GM10248 (cell line): ENCODE data around the gene KRTAP4-6.
"Not testable (repeated sequence)": the region's sequence is repeated elsewhere in the genome, so short reads cannot be mapped to it uniquely, and the experiment has no call there.

Experiments used
- CTCF ChIA-PET: fragments of 300-600 bp; sonication (Branson Sonifier 250); formaldehyde crosslinking; extraction: SDS; loops from one replicate; lab custom pipeline; 2021; ENCODE audit warnings: antibody characterized with exemption; lab: Yijun Ruan, JAX
- POLR2A ChIA-PET: fragments of 350-650 bp; sonication (Branson Sonifier 250); formaldehyde crosslinking; extraction: SDS; loops from one replicate; lab custom pipeline; 2020; ENCODE audit warnings: antibody characterized with exemption; lab: Yijun Ruan, JAX
- DNase-seq: peaks from one replicate; pipeline ENCODE4 v3.0.0; 2012; ENCODE audit errors: extremely low spot score
- CTCF ChIP-seq: IDR thresholded peaks from 2 replicates; pipeline ENCODE4 v1.5.1; 2012; ENCODE audit warnings: mild to moderate bottlenecking, low read depth; ENCODE audit errors: extremely low read depth, missing control alignments, control extremely low read depth

KRTAP4-6 gene

DNA sequence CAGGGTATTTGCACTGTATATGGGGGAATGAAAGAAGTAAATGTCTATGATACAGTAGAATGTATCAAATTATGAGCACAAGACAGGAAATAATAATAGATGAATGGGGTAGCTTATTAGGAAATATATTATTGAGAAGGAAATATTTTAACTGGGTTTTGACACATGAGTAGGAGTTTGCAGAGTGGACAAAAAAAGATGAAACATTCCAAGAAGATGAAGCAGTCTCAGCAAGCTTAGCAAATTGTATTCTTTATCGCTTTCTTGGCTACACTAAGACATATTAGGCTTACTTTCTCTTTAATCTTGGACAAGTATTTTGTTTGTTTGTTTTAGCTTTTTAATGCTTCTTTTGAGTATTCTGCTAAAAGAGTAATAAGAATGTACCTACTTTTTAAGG, 36.4 kb downstream of the KRTAP4-6 start:
- CTCF ChIA-PET: no interaction called here
- POLR2A ChIA-PET: no interaction called here
- no peak for DNase-seq
- TF ChIP-seq CTCF: no peak

DNA sequence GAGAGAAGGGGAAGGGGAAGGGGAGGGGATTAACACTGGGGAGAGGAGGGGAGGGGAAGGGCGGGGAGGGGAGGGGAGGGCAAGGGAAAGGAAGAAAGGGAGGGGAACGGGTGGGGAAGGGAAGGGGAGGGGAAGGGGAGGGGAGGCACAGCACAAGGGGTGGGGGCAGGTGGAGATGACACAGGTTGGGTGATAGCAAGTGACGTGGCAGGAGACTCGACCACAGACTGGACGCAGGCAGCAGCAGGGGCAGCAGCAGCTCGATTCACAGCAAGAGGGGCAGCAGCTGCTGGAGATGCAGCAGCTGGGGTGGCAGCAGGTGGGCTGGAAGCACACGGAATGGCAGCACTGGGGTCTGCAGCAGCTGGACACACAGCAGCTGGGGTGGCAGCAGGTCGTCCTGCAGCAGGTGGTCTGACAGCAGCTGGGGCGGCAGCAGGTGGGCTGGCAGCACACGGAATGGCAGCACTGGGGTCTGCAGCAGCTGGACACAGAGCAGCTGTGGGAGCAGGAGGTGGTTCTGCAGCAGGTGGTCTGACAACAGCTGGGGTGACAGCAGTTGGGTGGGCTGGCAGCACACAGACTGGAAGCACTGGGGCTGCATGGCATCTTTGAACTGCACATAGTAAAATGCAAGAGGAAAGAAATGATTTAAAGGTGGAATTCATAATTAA, 38.6 kb downstream of the KRTAP4-6 start, which contains the start of gene KRTAP4-16:
TSS of gene KRTAP4-16 (minus strand) at position 624 of the 674 bp plus-strand sequence. CDS start at position 624, 0 bp downstream.
- POLR2A ChIA-PET: no interaction called here
- DNase-seq: no peak
- CTCF ChIA-PET: no interaction called here
- TF ChIP-seq CTCF: no peak

GRCh38 chr17:41099682-41100480, 40.5 kb downstream of the KRTAP4-6 start:
- CTCF ChIA-PET, DNase-seq, POLR2A ChIA-PET: not testable (repeated sequence)

DNA sequence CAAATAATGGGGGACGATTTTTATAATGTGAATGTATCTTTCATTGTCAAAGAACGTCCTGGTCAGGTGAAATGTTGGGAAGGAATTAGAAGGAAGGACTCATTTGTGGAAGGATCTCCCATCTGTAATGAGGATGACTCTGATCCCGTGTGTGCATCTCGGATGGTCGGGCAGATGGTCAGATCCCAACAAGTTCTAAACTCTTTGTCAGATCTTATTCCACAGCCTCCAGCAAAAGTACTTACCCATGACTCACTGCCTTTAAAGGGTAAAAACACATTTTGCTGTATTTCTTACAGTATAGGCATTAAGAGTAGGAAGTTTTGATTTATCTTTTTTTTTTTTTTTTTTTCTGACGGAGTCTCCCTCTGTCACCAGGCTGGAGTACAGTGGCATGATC, 41.9 kb downstream of the KRTAP4-6 start:
- DNase-seq: no peak
- ChIA-PET POLR2A (no interaction called here), CTCF (no interaction called here)
- TF ChIP-seq CTCF: no peak

DNA sequence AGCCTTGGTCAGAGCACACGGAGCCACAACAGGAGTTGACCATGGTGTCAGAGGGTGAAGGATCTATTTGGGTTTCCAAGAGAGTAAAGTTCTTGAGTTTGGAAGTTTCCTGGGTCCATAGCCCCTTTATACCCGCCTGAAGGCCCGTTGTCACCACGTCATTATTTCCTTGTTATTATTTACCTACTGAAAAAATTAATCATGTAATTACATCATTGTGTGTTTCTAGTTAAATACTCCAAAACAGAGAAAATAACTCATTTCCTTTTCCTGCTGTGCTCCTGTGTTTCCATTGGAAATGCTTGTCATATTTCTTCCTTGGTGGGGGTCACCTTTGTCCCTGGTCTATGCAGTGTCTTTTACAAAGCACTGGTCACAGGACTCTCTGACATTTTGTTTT, 42.3 kb downstream of the KRTAP4-6 start, which contains the start of gene KRTAP4-8:
TSS of gene KRTAP4-8 (minus strand) at position 101 of the 400 bp plus-strand sequence. CDS start at position 43, 58 bp downstream.
- TF ChIP-seq CTCF: no peak
- POLR2A ChIA-PET: no interaction called here
- CTCF ChIA-PET: no interaction called here
- no peak for DNase-seq

DNA sequence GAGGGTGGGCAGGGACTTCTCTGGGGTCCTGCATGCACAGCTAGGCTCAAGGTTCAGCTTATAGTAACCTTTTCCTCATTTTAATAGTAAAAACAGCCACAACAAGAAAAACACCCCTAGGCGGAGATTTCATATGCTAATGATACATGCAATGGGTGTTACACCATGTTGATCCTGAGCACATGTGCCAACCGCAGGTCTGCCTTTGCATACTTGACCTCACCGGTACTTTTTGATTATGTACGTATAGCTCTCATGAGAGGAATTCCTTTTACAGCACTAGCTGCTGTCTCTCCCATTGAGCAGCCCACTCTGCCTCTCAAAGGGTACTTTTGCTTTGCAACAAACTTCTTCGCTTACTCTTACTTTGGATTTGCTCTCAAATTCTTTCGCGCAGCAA, 44.3 kb downstream of the KRTAP4-6 start:
- POLR2A ChIA-PET: no interaction called here
- no peak for DNase-seq
- TF ChIP-seq CTCF: no peak

More for the DNA sequence above, 44.3 kb downstream of the KRTAP4-6 start:
- CTCF ChIA-PET: no interaction called here
